Measurements from ENCODE around the gene RAB41.
"Not testable (repeated sequence)": the region's sequence is repeated elsewhere in the genome, so short reads cannot be mapped to it uniquely, and the experiment has no call there.

The RAB41 gene

GRCh38 chrX:70292788-70293187, 10.8 kb downstream of the RAB41 start:
- DNase-seq = no peak

GRCh38 chrX:70293621-70294020, 11.6 kb downstream of the RAB41 start:
- no peak for DNase-seq

- no peak for DNase-seq
These were observed 19.7 kb downstream of the RAB41 start for GRCh38 chrX:70301716-70302115.

- DNase-seq = no peak
These were observed 31.5 kb downstream of the RAB41 start for GRCh38 chrX:70313503-70313902.

- DNase-seq = no peak
These were observed 40.8 kb downstream of the RAB41 start for GRCh38 chrX:70322784-70323183.

- not testable (repeated sequence) for DNase-seq
These were observed 41.7 kb downstream of the RAB41 start for GRCh38 chrX:70323628-70324027.

- no peak for DNase-seq
These were observed 42.4 kb downstream of the RAB41 start for GRCh38 chrX:70324326-70324725.

- DNase-seq = no peak
These were observed 49.2 kb downstream of the RAB41 start for GRCh38 chrX:70331161-70331560.

- no peak for DNase-seq
These were observed 50.6 kb downstream of the RAB41 start for GRCh38 chrX:70332600-70332999.
